NCI-H2081 (cell line): ENCODE data around the gene DNASE2.
"Not testable (repeated sequence)": the region's sequence is repeated elsewhere in the genome, so short reads cannot be mapped to it uniquely, and the experiment has no call there.

Experiments
- DNase-seq, 2 experiments: peaks; one replicate each; lab custom pipeline; 2025; lab: John Stamatoyannopoulos, UW

Gene DNASE2

DNA sequence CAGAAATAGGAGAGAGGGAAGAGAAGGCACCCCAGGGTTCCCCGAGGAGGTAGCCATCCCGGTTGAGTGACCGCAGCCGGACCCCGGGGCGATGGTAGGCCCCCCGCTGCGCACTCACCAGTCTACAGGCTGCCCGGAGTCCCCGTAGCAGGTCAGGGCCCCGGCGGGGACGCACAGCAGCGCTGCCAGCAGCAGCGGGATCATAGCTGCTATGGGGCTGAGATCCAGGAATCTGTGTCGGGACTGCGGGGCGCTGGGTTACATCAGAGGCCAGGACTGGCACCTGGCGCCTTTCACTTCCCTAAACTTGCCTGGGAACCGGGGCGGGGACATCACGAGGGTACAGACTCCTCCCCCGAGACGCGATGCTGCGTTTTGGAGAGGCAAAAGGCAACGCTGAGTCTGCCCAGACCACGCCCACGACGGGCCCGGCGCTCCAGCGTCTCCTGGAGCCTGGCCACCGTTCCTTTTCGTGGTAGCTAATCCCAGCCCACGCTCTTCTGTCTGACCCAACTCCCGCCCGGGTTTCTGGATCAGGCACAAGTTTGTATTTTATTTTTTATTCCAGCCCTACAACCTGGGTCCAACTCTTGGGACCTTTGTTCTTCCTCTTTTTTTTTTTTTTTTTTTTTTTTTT is at the start of gene DNASE2:
Gene DNASE2, minus strand, starts transcription at position 278 of the 637 bp plus-strand sequence. Its CDS starts 74 bp downstream, at position 204.
- peak; percentile 96 for DNase-seq

DNA sequence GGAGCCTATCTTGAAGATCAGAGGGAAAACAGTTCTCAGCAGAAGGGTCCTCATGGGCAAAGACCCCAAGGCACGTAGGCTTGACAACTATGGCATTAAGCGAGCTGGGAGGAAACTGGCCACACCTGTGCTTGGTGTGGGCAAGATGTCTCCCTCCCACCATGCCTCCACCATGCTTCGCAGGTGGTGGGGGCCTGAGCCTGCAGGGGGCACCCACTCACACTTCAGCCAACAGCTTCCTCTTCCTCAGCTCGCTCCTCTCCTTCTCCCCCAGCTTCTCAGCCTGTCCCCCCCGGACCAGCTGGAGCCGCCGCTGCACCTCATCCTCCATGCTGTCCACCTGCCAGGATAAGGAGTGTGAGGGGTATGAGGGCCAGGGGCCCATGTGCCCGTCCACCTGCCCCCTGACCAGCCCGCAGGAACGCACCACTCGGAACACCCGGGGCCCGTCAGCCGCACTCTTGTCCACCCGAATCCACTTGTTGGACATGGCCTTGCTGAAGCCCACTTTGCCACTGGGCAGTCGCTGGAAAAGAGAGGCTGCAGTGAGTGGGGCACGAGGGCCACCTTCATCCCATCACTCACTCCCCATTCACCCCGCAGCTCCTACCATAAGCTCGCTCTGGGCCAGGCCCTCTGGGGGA is 48.9 kb upstream of the DNASE2 start:
- DNase-seq, result no peak

GRCh38 chr19:12924621-12925310 is 43.5 kb upstream of the DNASE2 start:
- DNase-seq, result no peak

DNA sequence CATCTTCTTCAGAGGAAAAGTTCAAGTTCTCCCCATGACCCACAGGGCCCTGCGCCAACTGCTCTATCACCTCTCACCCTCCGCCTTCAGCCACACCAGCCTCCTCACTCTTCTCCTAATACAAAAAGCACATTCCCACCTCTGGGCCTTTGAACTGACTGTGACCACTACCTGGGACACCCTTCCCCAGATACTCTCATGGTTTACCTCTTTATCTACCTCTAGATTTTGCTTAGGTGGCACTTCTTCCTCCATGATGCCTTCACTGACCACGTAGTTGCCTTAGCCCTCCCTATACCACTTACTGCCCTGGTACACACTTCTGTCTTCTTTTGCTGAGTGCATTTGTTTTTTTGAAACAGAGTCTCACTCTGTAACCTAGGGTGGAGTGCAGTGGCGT is 41.7 kb upstream of the DNASE2 start:
- DNase-seq, result no peak

GRCh38 chr19:12921047-12921446 is 39.8 kb upstream of the DNASE2 start:
- no peak for DNase-seq

DNA sequence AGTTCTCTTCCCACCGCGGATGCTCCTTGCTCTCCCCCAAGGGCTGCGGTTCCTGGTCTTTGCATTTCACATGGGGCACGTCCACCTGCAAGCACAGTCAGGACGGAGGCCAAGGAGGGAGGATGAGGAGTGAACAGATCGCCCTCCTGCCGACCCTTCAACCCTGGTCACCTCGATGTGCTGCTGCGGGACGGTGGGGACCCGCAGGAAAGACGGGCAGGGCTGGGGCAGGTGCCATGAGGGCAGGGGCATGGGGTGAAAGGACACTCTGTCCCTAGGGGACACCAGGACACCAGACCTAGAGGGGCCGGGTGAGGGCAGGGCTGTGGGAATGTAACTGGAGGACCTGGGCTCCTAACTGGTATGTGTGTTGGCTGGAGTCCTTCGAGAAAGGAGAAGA is 37.0 kb upstream of the DNASE2 start:
- DNase-seq, result no peak

DNA sequence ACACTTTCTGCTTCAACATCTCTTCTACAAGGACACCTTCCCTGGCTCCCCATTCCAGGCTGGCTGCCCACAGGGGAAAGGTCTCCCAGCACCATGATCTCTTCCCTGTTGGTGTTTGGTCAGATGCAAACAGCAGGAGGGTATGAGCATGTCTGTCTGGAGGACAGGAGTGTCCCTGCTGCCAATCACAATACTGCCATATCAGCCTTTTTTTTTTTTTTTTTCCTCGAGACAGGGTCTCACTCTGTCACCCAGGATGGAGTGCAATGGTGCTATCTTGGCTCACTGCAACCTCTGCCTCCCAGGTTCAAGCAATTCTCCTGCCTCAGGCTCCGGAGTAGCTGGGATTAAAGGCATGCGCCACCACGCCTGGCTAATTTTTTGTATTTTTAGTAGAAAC is 34.6 kb upstream of the DNASE2 start:
- DNase-seq, result not testable (repeated sequence)

GRCh38 chr19:12913851-12914690 is 32.8 kb upstream of the DNASE2 start:
- DNase-seq, result peak in 1 of 2 experiments; percentile 56

DNA sequence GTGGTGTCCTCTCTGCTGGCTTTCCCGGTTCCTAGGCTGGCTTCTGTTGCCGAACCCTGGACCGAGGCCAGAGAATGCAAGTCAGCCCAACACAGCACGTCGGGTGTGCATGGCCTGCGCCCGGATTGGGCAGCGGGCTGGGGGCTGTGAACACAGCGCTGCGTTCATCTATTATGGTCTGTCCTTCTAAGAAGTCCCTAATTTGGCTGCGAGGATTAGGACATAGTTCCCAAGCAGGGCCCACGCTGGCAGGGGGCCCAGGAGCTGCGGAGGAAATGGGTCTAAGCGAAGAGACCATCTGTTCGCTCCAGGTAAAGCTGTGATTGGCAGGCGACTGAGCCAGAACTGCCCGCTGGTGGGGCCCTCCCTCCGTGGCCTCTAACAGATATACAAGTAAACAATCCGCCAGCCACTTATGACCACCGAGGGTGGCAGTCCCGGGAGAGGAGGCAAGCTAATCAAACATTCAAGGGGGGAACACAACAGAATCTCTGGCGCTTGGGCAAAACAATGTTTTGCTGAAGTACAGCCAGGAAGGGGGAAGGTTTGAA is 31.8 kb upstream of the DNASE2 start:
- DNase-seq, result peak; percentile 98 to 99

GRCh38 chr19:12912571-12912970 is 31.3 kb upstream of the DNASE2 start:
- peak; percentile 81 to 92 for DNase-seq

DNA sequence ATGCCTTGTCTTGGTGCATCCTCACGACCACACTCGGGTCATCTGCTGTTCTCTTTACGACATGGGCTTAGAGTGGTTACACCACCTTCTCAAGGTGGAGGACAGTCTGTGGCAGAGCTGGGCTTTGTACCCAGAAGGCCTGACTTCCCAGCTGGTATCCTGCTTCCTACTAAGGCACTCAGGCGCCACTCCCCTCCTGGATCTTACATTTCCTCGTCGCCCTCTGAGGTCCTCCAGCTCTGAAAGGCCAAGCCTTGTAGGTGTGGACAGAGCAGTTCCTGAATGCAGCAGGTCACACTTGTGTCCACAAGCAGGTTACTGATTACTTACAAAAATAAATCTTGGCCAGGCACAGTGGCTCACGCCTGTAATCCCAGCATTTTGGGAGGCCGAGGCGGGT is 25.9 kb upstream of the DNASE2 start:
- no peak for DNase-seq

DNA sequence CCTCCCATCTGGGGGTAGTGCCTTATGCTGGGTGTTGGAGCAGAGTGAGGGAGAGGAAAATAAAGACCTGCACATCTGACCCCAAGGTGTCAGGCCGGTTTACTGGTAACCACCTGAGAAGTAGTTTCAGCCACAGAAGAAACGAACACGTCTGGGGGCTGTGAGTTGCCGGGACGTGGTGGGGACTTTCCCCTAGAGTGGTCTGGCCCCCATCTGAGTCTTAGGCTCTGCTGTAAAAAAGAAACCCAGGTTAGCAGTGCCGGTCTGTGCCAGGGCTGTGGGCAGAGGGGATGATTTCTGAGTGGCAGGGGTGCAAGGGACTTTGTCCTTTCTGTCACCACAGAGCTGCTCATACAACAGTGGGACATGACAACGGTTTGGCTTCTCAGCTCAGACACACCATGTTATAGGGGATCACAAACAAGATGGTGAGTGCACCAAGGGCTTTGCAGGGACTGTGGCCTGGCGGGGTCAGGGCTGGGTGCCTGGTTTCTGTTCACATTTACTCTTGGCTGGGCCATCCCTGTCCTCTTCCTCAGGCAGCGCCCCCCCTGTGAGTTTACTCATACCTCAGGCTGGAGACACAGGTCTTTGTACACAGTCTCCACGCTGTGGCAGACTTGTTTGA is 18.8 kb upstream of the DNASE2 start:
- no peak for DNase-seq

DNA sequence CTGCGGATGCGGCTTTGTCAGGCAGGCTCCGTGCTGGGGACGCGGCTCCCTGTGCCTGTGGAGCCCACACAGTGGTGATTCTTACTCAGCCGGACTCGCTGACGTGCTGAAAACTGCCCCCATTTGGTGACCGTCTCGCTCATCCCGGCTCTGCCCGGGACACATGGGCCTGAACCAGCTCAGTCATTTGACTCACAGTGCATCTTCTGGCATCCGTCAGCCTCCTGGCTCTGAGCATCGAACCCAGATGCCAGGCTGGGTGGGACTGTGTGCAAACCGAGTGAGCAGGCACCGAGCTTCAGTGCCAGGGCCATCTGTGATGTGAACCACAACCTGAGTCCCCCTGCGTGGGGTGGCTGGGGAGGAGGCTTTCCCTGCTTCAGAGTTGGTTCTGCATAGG is 15.2 kb upstream of the DNASE2 start:
- no peak for DNase-seq

DNA sequence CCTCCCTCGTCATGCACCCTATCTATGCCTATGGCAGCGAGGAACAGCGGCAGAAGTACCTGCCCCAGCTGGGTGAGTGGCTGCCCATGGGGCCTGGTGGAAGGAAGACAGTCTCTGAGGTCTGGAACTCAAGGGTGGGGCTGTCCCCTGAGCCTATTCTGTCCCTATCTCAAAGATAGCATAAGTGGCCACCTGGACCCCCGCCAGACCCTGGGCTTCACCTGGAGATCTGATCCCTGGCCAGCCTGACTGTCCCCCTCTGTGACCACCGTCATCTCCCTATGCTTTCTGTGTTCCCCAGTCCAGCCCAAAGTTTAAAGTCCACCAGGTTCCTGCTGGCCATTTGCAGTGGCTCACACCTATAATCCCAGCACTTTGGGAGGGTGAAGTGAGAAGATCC is 12.3 kb upstream of the DNASE2 start:
- DNase-seq, result no peak

- DNase-seq, result no peak
Observed at GRCh38 chr19:12891553-12892021, 10.3 kb upstream of the DNASE2 start.

GRCh38 chr19:12890787-12891552 is 9.7 kb upstream of the DNASE2 start, which contains the start of gene GCDH:
TSS of gene GCDH (plus strand) at chr19:12891160. CDS start at chr19:12891305, 145 bp downstream.
- DNase-seq, result peak; percentile 99

GRCh38 chr19:12890299-12890786 is 9.1 kb upstream of the DNASE2 start:
- not testable (repeated sequence) for DNase-seq

GRCh38 chr19:12888006-12888603 is 6.9 kb upstream of the DNASE2 start:
- DNase-seq, result no peak

GRCh38 chr19:12886969-12887747 is 5.9 kb upstream of the DNASE2 start, which contains the start of gene KLF1:
TSS of gene KLF1 (minus strand) at chr19:12887201. CDS start at chr19:12887140, 61 bp downstream.
- no peak for DNase-seq
